GM12891 (cell line): ENCODE data around the gene ADGRD2.

ENCODE experiments used
- DNase-seq: peaks from one replicate; pipeline ENCODE4 v3.0.0; 2011; ENCODE audit warnings: low spot score; ENCODE audit not compliant: insufficient read length
- FAIRE-seq: peaks from 2 replicates; lab custom pipeline; 2011; peaks lifted over from hg19 to GRCh38; lab: Jason Lieb, UNC
- PAX5 ChIP-seq: IDR thresholded peaks from 2 replicates; pipeline ENCODE4 v1.6.1; 2011; ENCODE audit warnings: low read length, moderate library complexity, mild to moderate bottlenecking; ENCODE audit not compliant: insufficient read depth, severe bottlenecking
- POLR2A ChIP-seq: IDR thresholded peaks from 2 replicates; pipeline ENCODE4 v1.6.1; 2011; ENCODE audit warnings: low read depth, low read length, control low read depth
- POLR2AphosphoS5 ChIP-seq: IDR thresholded peaks from 2 replicates; pipeline ENCODE4 v1.6.1; 2011; ENCODE audit warnings: low read depth, low read length, control low read depth
- POU2F2 ChIP-seq: IDR thresholded peaks from 2 replicates; pipeline ENCODE4 v1.6.1; 2011; ENCODE audit warnings: low read depth, mild to moderate bottlenecking, control low read depth, low read length, moderate library complexity
- SPI1 ChIP-seq: IDR thresholded peaks from 2 replicates; pipeline ENCODE4 v1.6.1; 2011; ENCODE audit warnings: low read depth, low read length, control low read depth
- TAF1 ChIP-seq: IDR thresholded peaks from 2 replicates; pipeline ENCODE4 v1.6.1; 2011; ENCODE audit warnings: low read depth, low read length, control low read depth

The ADGRD2 gene

GRCh38 chr9:124491049-124491975 is 41.1 kb downstream of the ADGRD2 start:
- DNase-seq, result no peak
- no peak for TF ChIP-seq POU2F2
- TF ChIP-seq TAF1, result no peak
- no peak for TF ChIP-seq SPI1
- no peak for TF ChIP-seq POLR2A
- TF ChIP-seq POLR2AphosphoS5, result no peak
- no peak for TF ChIP-seq PAX5
- FAIRE-seq, result no peak

GRCh38 chr9:124492818-124493217 is 42.6 kb downstream of the ADGRD2 start:
- FAIRE-seq (no peak), DNase-seq (no peak)
- no peak for TF ChIP-seq TAF1
- no peak for TF ChIP-seq PAX5
- no peak for TF ChIP-seq POU2F2
- TF ChIP-seq POLR2A, result no peak
- TF ChIP-seq POLR2AphosphoS5, result no peak
- no peak for TF ChIP-seq SPI1

- TF ChIP-seq SPI1, result no peak
- no peak for TF ChIP-seq TAF1
- TF ChIP-seq PAX5, result no peak
- no peak for TF ChIP-seq POU2F2
- no peak for TF ChIP-seq POLR2AphosphoS5
- TF ChIP-seq POLR2A, result no peak
- FAIRE-seq (no peak), DNase-seq (no peak)
Observed at GRCh38 chr9:124493218-124493617, 43.0 kb downstream of the ADGRD2 start.

- TF ChIP-seq SPI1 (no peak), POU2F2 (no peak), POLR2A (no peak), POLR2AphosphoS5 (no peak), TAF1 (no peak), PAX5 (no peak)
- DNase-seq (no peak), FAIRE-seq (peak; percentile 90)
Observed at GRCh38 chr9:124493794-124494479, 43.7 kb downstream of the ADGRD2 start.

- FAIRE-seq (no peak), DNase-seq (no peak)
- no peak for TF ChIP-seq TAF1
- no peak for TF ChIP-seq POLR2A
- TF ChIP-seq PAX5, result no peak
- TF ChIP-seq SPI1, result no peak
- no peak for TF ChIP-seq POU2F2
Observed at GRCh38 chr9:124495126-124496074, 45.1 kb downstream of the ADGRD2 start.

GRCh38 chr9:124496075-124496449 is 45.8 kb downstream of the ADGRD2 start:
- DNase-seq (no peak), FAIRE-seq (peak; percentile 63)
- TF ChIP-seq PAX5 (no peak), POLR2A (no peak), TAF1 (no peak)

- FAIRE-seq, result no peak
- DNase-seq, result no peak
- no peak for TF ChIP-seq POU2F2
- no peak for TF ChIP-seq PAX5
- TF ChIP-seq POLR2AphosphoS5, result no peak
- TF ChIP-seq POLR2A, result no peak
- no peak for TF ChIP-seq SPI1
- TF ChIP-seq TAF1, result no peak
Observed at GRCh38 chr9:124496463-124496862, 46.2 kb downstream of the ADGRD2 start.

GRCh38 chr9:124497441-124497840 is 47.2 kb downstream of the ADGRD2 start:
- no peak for FAIRE-seq
- DNase-seq, result no peak
- TF ChIP-seq TAF1 (no peak), PAX5 (no peak), POLR2AphosphoS5 (no peak), POLR2A (no peak), SPI1 (no peak), POU2F2 (no peak)

- TF ChIP-seq POLR2AphosphoS5, result no peak
- TF ChIP-seq TAF1, result no peak
- no peak for TF ChIP-seq PAX5
- no peak for FAIRE-seq
Observed at GRCh38 chr9:124498040-124498439, 47.8 kb downstream of the ADGRD2 start.

More at GRCh38 chr9:124498040-124498439, 47.8 kb downstream of the ADGRD2 start:
- no peak for DNase-seq
